Measurements from ENCODE around the gene UTP4. TPM values are rescaled to one million over a fixed set of nuclear protein-coding genes. Genes with fewer than 3 reads are reported as not detected.

The UTP4 gene
- total and polyA plus RNA-seq, 2 of the 8 experiments (the other 6 are each of a cell fraction or from before 2014, with no cell fraction given): 101 to 118 TPM

DNA sequence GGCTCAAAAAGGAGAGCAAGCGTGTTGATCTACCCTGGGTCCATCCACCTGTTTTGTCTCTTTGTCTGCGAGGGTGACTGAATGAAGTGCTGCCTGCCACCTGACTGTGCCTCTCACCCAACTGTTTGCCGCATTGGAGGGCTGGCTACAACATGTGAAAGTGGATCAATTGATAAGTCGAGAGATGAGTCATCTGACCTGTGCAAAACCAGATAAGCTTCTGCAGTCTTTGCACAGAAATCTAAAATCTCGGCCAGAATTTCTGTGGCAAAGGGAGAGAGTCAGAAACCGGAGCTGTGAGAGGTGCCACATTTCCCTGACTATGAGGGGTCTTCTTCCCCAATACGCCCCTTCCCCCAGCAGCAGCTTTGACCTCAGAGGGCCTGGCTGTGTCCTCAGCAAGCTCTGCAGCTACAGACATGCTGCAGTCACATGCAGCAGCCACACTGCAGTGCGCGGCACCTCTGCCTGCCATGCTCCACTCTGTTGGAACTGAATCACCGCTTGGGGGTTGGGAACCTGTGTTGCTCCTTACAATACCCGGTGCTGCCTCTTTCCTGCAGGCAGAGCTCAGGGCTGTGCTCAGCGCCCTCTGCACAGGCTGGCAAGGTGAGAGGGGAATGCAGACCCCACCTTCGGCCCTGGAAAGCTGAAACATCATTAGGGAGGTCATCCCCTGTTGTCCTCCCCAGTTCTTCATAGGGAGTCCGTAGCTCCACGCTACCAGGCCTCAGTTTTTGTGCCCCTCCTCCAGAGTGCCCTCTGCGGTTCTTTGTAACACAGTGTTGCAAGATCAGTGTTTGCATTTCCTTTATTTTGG is 43.1 kb upstream of the UTP4 start:
- POLR2A ChIA-PET (ENCODE audit: partially characterized antibody): interaction anchor here (0.8 to 1.9 kb wide), 11 partner anchors 10 to 127 kb away, joined by 3 to 10 read pairs (median 4); partner anchors contain the start of gene HAS3
- H3K4me1 ChIP-seq (replicated peaks in 1 of 4; ENCODE audit: control insufficient read depth in 3 of 4, insufficient read depth in 4 of 4, low read length in 3 of 4): peaks cover 9 to 17% (median 10%) of the 10 kb centered on the region in 4 experiments
- no peak overlapping the region for H3K4ac ChIP-seq (replicated peaks; ENCODE audit: insufficient read length, low read depth, low read length)
- no peaks in the 10 kb centered on the region for H3K36me3 ChIP-seq (ENCODE audit: control insufficient read depth in 2 of 4, insufficient read depth in 4 of 4, low read length in 3 of 4)
- H2AK5ac ChIP-seq (ENCODE audit: low read depth, low read length): peak overlapping the region; percentile 41
- CTCF ChIA-PET (ENCODE audit: partially characterized antibody): interaction anchor here (0.6 to 2.1 kb wide), 15 partner anchors 11 to 242 kb away, joined by 3 to 13 read pairs (median 3); no protein-coding TSS in a partner anchor
- peak overlapping the region; percentile 91 for H3K18ac ChIP-seq (ENCODE audit: extremely low read depth, low read length)
- H3K9ac ChIP-seq (replicated peaks in 1 of 4; ENCODE audit: extremely low read depth in 1 of 4, low read depth in 3 of 4, low read length in 3 of 4): no peak overlapping the region
- H2BK20ac ChIP-seq (ENCODE audit: low read length): peak overlapping the region; percentile 43
- WGBS, 2 experiments (ENCODE audit: extremely low coverage in 1 of 2, insufficient coverage in 1 of 2, insufficient read length in 1 of 2, insufficient replicate concordance in 2 of 2, low coverage in 1 of 2, low lambda C conversion rate in 2 of 2, missing lambda C conversion rate in 1 of 2): 69% methylated on average over 16 of the region's 16 CpGs; no CpG with 5 or more reads in 1 of the 2 experiments
- H3K79me2 ChIP-seq (ENCODE audit: control insufficient read depth in 1 of 2, insufficient read depth in 2 of 2, low read length in 2 of 2): no peaks in the 10 kb centered on the region
- no peaks in the 10 kb centered on the region for H3K23me2 ChIP-seq (ENCODE audit: low read depth, low read length)
- no peak for DNase-seq (ENCODE audit: low read depth in 1 of 2, low spot score in 2 of 2)
- no peak overlapping the region for H3K4me3 ChIP-seq (ENCODE audit: extremely low read depth in 1 of 4, insufficient read depth in 2 of 4, low read depth in 3 of 4, low read length in 4 of 4)
- no peaks in the 10 kb centered on the region for H3K79me1 ChIP-seq (ENCODE audit: low read depth, low read length)
- H2BK12ac ChIP-seq (ENCODE audit: low read depth, low read length): peak overlapping the region; percentile 98
- H3K27ac ChIP-seq (ENCODE audit: low read depth, low read length): no peak overlapping the region
- H4K91ac ChIP-seq (replicated peaks; ENCODE audit: insufficient read length, low read length): peak overlapping the region; percentile 57
- no peaks in the 10 kb centered on the region for H3K9me3 ChIP-seq (ENCODE audit: insufficient read depth in 2 of 2, low read depth in 1 of 2, low read length in 1 of 2)
- peak overlapping the region; percentile 91 for H2BK5ac ChIP-seq (ENCODE audit: low read depth, low read length)
- peak overlapping the region; percentile 33 for H2BK120ac ChIP-seq (replicated peaks; ENCODE audit: low read depth, low read length)
- peak overlapping the region; percentile 20; the same call in 1 of the 2 replicates for H2BK15ac ChIP-seq (ENCODE audit: low read length)
- H3K14ac ChIP-seq (ENCODE audit: insufficient read length): no peak overlapping the region
- H3K4me2 ChIP-seq (ENCODE audit: insufficient read depth in 1 of 2, low read depth in 2 of 2, low read length in 2 of 2): peak overlapping the region in 1 of 2 experiments; percentile 3; a peak in 2 of 4 replicates
- no peaks in the 10 kb centered on the region for H3K27me3 ChIP-seq (replicated peaks in 1 of 4; ENCODE audit: control insufficient read depth in 3 of 4, extremely low read depth in 1 of 4, insufficient read depth in 3 of 4, low read length in 3 of 4)
- no peak for FAIRE-seq
- H4K8ac ChIP-seq (ENCODE audit: extremely low read depth, insufficient read depth, low read length): no peak overlapping the region
- no peak overlapping the region for H3K23ac ChIP-seq (ENCODE audit: insufficient read length)
- H2AFZ ChIP-seq (ENCODE audit: low read length): no peak overlapping the region
- H4K5ac ChIP-seq (ENCODE audit: insufficient read length, low read depth, low read length): no peak overlapping the region
- no peaks in the 10 kb centered on the region for H4K20me1 ChIP-seq (replicated peaks in 1 of 2; ENCODE audit: control insufficient read depth in 1 of 2, insufficient read depth in 2 of 2, low read length in 2 of 2)
- H3K56ac ChIP-seq (replicated peaks; ENCODE audit: insufficient read length, low read depth, low read length): no peak overlapping the region
- peak; percentile 28 for TF ChIP-seq ASH2L (IDR thresholded peaks at IDR 0.05; ENCODE audit: low read length)
- TF ChIP-seq HDAC6 (IDR thresholded peaks at IDR 0.05; ENCODE audit: low read depth, low read length): no peak
- 0 out of 2 replicates have a peak, but pooled peaks have one; percentile 18 for TF ChIP-seq TBP (IDR thresholded peaks at IDR 0.05; ENCODE audit: low read depth, low read length)
- no peak for TF ChIP-seq SAP30 (IDR thresholded peaks at IDR 0.05; ENCODE audit: insufficient read depth, insufficient replicate concordance, low read length)
- TF ChIP-seq FOSL1 (IDR thresholded peaks at IDR 0.05; ENCODE audit: insufficient read depth, low read depth, low read length): no peak
- TF ChIP-seq CBX5 (IDR thresholded peaks at IDR 0.05; ENCODE audit: low read depth, low read length): no peak
- TF ChIP-seq SP2 (IDR thresholded peaks at IDR 0.05; ENCODE audit: low read length): no peak

Measured in H1 (cell line).